ENCODE results near the gene SERBP1.

The SERBP1 gene

GRCh38 chr1:67377253-67377652, 52.9 kb downstream of the SERBP1 start:
- ChIA-PET CTCF (interaction anchor here (0.7 to 1.6 kb wide), 3 partner anchors 20 to 123 kb away, joined by 3 to 5 read pairs (median 3); no protein-coding TSS in a partner anchor), POLR2A (no interaction called here)
- TF ChIP-seq CTCF (IDR thresholded peaks at IDR 0.05; ENCODE audit: control extremely low read depth, extremely low read depth, low read depth, missing control alignments) = no peak
- no peak for DNase-seq (ENCODE audit: extremely low spot score)

GRCh38 chr1:67376381-67376780, 53.8 kb downstream of the SERBP1 start:
- DNase-seq (ENCODE audit: extremely low spot score) = no peak
- ChIA-PET POLR2A (no interaction called here), CTCF (interaction anchor here (1.6 kb wide), 1 partner anchor 29 kb away, joined by 5 read pairs; no protein-coding TSS in a partner anchor)
- no peak for TF ChIP-seq CTCF (IDR thresholded peaks at IDR 0.05; ENCODE audit: control extremely low read depth, extremely low read depth, low read depth, missing control alignments)

GRCh38 chr1:67372898-67373297, 57.3 kb downstream of the SERBP1 start:
- TF ChIP-seq CTCF (IDR thresholded peaks at IDR 0.05; ENCODE audit: control extremely low read depth, extremely low read depth, low read depth, missing control alignments) = no peak
- CTCF ChIA-PET = interaction anchor here (1.2 to 1.8 kb wide), 4 partner anchors 11 to 135 kb away, joined by 3 to 4 read pairs (median 3); no protein-coding TSS in a partner anchor
- no peak for DNase-seq (ENCODE audit: extremely low spot score)
- POLR2A ChIA-PET = no interaction called here

GRCh38 chr1:67372136-67372535, 58.1 kb downstream of the SERBP1 start:
- DNase-seq (ENCODE audit: extremely low spot score) = no peak
- POLR2A ChIA-PET = no interaction called here

GRCh38 chr1:67371681-67372080, 58.5 kb downstream of the SERBP1 start:
- CTCF ChIA-PET = interaction anchor here (1.6 to 2.1 kb wide), 2 partner anchors 16 to 134 kb away, joined by 3 to 5 read pairs; no protein-coding TSS in a partner anchor
- no peak for TF ChIP-seq CTCF (IDR thresholded peaks at IDR 0.05; ENCODE audit: control extremely low read depth, extremely low read depth, low read depth, missing control alignments)
- POLR2A ChIA-PET = no interaction called here
- DNase-seq (ENCODE audit: extremely low spot score) = no peak

More at GRCh38 chr1:67372136-67372535, 58.1 kb downstream of the SERBP1 start:
- CTCF ChIA-PET = interaction anchor here (1.2 to 1.8 kb wide), 3 partner anchors 12 to 135 kb away, joined by 3 read pairs; no protein-coding TSS in a partner anchor
- no peak for TF ChIP-seq CTCF (IDR thresholded peaks at IDR 0.05; ENCODE audit: control extremely low read depth, extremely low read depth, low read depth, missing control alignments)

GRCh38 chr1:67371043-67371442, 59.2 kb downstream of the SERBP1 start:
- ChIA-PET CTCF (interaction anchor here (1.6 to 2.1 kb wide), 2 partner anchors 15 to 134 kb away, joined by 3 to 5 read pairs; no protein-coding TSS in a partner anchor), POLR2A (no interaction called here)
- no peak for DNase-seq (ENCODE audit: extremely low spot score)
- no peak for TF ChIP-seq CTCF (IDR thresholded peaks at IDR 0.05; ENCODE audit: control extremely low read depth, extremely low read depth, low read depth, missing control alignments)

All from GM10248 (cell line).